B cell (primary cell): Measurements from ENCODE around the gene NCK1.
"Not testable (repeated sequence)": the region's sequence is repeated elsewhere in the genome, so short reads cannot be mapped to it uniquely, and the experiment has no call there.

Experiments
- EZH2 ChIP-seq: IDR thresholded peaks from 2 replicates; pipeline ENCODE4 v1.6.1; 2012; ENCODE audit warnings: borderline replicate concordance, low read depth, mild to moderate bottlenecking, moderate library complexity, low read length; ENCODE audit not compliant: insufficient read depth, poor library complexity, severe bottlenecking
- TF ChIP-seq, protein P1 (sequence below): fragments of 200-600 bp; IDR thresholded peaks from one replicate; pipeline ENCODE4 v1.8.0; 2022; ENCODE audit warnings: antibody characterized with exemption, mild to moderate bottlenecking

DNA sequence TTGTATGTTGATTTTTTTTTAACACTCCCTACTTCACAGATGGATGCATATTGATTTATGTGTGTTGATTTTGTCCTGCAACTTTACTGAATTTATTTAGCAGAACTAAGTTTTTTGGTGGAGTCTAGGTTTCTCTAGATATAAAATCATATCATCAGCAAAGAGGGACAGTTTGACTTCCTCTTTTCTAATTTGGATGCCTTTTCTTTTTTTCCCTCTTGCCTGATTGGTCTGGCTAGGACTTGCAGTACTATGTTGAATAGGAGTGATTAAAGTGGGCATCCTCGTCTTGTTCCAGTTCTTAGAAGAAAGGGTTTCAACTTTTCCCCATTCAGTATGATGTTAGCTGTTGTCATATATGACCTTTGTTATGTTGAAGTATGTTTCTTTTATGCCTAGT is 38.7 kb downstream of the NCK1 start:
- TF ChIP-seq, protein P1, sequence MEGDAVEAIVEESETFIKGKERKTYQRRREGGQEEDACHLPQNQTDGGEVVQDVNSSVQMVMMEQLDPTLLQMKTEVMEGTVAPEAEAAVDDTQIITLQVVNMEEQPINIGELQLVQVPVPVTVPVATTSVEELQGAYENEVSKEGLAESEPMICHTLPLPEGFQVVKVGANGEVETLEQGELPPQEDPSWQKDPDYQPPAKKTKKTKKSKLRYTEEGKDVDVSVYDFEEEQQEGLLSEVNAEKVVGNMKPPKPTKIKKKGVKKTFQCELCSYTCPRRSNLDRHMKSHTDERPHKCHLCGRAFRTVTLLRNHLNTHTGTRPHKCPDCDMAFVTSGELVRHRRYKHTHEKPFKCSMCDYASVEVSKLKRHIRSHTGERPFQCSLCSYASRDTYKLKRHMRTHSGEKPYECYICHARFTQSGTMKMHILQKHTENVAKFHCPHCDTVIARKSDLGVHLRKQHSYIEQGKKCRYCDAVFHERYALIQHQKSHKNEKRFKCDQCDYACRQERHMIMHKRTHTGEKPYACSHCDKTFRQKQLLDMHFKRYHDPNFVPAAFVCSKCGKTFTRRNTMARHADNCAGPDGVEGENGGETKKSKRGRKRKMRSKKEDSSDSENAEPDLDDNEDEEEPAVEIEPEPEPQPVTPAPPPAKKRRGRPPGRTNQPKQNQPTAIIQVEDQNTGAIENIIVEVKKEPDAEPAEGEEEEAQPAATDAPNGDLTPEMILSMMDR, result not testable (repeated sequence)
- TF ChIP-seq EZH2, result not testable (repeated sequence)
